Breast epithelium (tissue), 4 donors: ENCODE results near the gene GNA12. TPM values are rescaled to one million over a fixed set of nuclear protein-coding genes. Genes with fewer than 3 reads are reported as not detected.

ENCODE experiments used
- DNase-seq, 2 donors: peaks; one replicate each; pipeline ENCODE4 v3.0.0-alpha.2; 2019; ENCODE audit warnings: low spot score in 2 of 2
- H3K27ac ChIP-seq, 2 donors: fragments of 200-600 bp; sonication (generic) in 1 of 2; one replicate each; pipeline ENCODE4 v1.5.1; 2016 to 2019; ENCODE audit warnings: mild to moderate bottlenecking in 1 of 2
- H3K27me3 ChIP-seq, 2 donors: fragments of 200-600 bp; sonication (generic) in 1 of 2; one replicate each; pipeline versions ENCODE4 v1.5.1 to v1.6.0; 2017 to 2019; ENCODE audit warnings: control low read depth in 1 of 2, mild to moderate bottlenecking in 1 of 2
- H3K36me3 ChIP-seq: fragments of 200-600 bp; one replicate; pipeline ENCODE4 v1.5.1; 2019
- H3K4me1 ChIP-seq, 2 donors: fragments of 200-600 bp; sonication (generic); one replicate each; pipeline ENCODE4 v1.5.1; 2016 to 2019; ENCODE audit warnings: control low read depth in 1 of 2
- H3K4me3 ChIP-seq, 3 donors: fragments of 200-600 bp; sonication (generic); 1 replicate in 2 of 3; 2 replicates in 1 of 3; pipeline ENCODE4 v1.5.1; 2016 to 2019; ENCODE audit warnings: mild to moderate bottlenecking in 3 of 3, moderate library complexity in 2 of 3
- H3K9me3 ChIP-seq, 2 donors: fragments of 200-600 bp; sonication (generic) in 1 of 2; one replicate each; pipeline ENCODE4 v1.5.1; 2016 to 2019; ENCODE audit warnings: control low read depth in 1 of 2
- CTCF ChIP-seq, 3 donors: fragments of 450-650 bp; IDR thresholded peaks; one replicate each; pipeline ENCODE4 v1.5.1; 2016 to 2017; ENCODE audit warnings: antibody characterized with exemption in 3 of 3, mild to moderate bottlenecking in 3 of 3, moderate library complexity in 3 of 3
- POLR2A ChIP-seq: fragments of 450-650 bp; IDR thresholded peaks from one replicate; pipeline ENCODE4 v1.6.1; 2016; ENCODE audit warnings: antibody characterized with exemption, mild to moderate bottlenecking, moderate library complexity
- POLR2AphosphoS5 ChIP-seq, 3 donors: sonication (generic); formaldehyde crosslinking; IDR thresholded peaks; one replicate each; pipeline ENCODE4 v1.6.1; 2017; ENCODE audit warnings: antibody characterized with exemption in 3 of 3
- intact Hi-C: fragments of 100-400 bp; cut with DNase I; formaldehyde crosslinking; loops from one replicate; pipeline ENCODE4 v1.15.1; 2023; ENCODE audit warnings: low total_unique reads
- total RNA-seq, 3 donors: library from RNA; depleted of rRNA; stranded (reverse); fragments of >200 nt; gene quantifications; one replicate each; pipeline ENCODE4 v1.1.0, GENCODE V29; 2016

The GNA12 gene
- total RNA-seq, 3 donors from 2014 or later, result 11.3 to 31.4 (median 24.9) TPM

DNA sequence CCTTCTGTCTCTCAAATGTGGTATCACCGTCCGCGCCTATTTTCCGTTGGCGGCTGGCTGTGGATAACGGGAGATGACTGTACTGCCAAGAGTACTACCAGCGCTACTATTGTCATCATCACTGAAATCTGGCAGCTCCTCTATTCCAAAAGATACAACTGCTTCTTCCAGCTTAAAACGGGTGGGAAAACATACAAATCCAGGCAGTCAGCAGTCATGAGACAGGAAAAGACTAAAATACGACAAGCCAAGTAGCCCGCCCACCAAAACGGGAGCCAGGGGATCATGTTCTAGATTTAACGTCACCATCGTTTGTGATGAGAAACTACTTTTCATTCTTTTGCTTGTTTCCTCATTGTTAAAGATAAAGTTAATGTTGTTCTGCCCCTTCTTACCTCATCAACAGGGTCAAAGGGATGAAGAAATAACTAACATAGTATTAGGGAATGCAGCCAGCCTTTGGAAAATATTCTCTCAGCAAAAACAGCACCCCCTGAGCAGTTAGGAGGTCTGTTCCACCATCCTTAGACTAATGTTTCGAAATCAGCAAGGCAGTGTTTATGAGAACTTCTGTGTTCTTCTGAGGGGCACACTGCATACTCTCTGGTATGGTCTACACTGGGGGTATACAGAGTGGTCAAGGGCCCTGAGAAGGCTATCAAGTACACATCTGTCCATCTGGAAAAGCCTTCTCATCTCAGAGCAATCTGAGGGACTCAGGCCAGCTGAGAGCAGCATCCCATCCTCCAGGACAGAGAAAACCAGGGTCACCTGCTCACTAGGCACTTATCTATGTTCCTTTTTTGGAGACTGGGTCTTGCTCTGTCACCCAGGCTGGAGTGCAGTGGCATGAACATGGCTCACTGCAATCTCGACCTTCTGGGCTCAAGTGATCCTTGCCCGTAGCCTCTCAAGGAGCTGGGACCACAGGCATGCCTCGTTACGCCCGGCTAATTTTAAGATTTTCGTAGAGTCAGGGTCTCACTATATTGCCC is 47.5 kb downstream of the GNA12 start:
- peak; percentile 31 to 55 (median 34) for TF ChIP-seq POLR2AphosphoS5 (IDR thresholded peaks at IDR 0.05)
- no peak for TF ChIP-seq CTCF (IDR thresholded peaks at IDR 0.05)
- H3K36me3 ChIP-seq, result no peaks in the 10 kb centered on the region
- H3K9me3 ChIP-seq, result no peaks in the 10 kb centered on the region
- intact Hi-C loops, result no loop called here
- DNase-seq, result peak in 1 of 2 donors; percentile 50
- no peaks in the 10 kb centered on the region for H3K27me3 ChIP-seq
- H3K4me3 ChIP-seq, result peak overlapping the region in 1 of 3 donors; percentile 22
- H3K27ac ChIP-seq, result peak overlapping the region; percentile 76 to 85
- H3K4me1 ChIP-seq, result no peaks in the 10 kb centered on the region

GRCh38 chr7:2795906-2796305 is 48.2 kb downstream of the GNA12 start:
- intact Hi-C loops, result no loop called here
- peak overlapping the region in 1 of 3 donors; percentile 22 for H3K4me3 ChIP-seq

DNA sequence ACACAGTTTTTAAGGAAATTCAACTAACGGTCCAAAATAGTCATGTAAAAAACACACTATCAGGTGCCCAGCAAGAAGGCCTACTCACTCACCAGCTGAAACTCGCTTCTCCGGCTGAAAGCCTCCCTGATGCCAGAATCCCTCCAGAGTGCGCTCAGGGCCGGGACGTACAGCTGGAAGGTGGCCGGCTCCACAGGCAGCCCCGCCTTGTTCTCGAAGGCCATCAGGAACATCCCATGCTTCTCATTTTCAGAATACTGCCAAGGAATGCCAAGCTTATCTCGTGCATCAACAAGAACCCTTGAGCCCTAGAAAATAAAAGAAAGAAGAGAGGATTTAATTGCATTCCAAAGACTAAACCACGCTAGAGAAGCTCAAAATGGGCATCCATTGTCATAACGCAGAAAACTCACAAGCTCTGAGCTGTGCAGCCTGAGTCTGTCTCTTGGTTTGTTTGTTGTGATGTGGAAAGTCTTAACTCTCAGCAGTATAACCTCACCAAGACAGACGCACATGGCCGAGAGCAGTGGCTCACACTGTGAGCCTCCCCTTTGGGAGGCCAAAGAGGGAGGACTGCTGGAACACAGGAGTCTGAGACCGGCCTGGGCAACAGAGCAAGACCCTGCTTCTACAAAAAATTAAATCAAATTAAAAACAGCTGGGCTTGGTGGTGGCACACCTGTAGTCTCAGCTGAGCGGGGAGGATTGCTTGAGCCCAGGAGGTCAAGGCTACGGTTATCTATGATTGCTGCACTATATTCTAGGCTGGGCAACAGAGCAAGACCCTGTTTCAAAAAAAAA is 49.1 kb downstream of the GNA12 start:
- intact Hi-C loops, result no loop called here
- no peak overlapping the region for H3K4me3 ChIP-seq
- DNase-seq, result no peak
- H3K36me3 ChIP-seq, result no peaks in the 10 kb centered on the region
- H3K27ac ChIP-seq, result no peak overlapping the region
- H3K27me3 ChIP-seq, result no peaks in the 10 kb centered on the region
- TF ChIP-seq POLR2A (no peak), CTCF (IDR thresholded peaks at IDR 0.05) (no peak), POLR2AphosphoS5 (IDR thresholded peaks at IDR 0.05) (no peak)
- no peaks in the 10 kb centered on the region for H3K9me3 ChIP-seq
- no peaks in the 10 kb centered on the region for H3K4me1 ChIP-seq

More at GRCh38 chr7:2795906-2796305, 48.2 kb downstream of the GNA12 start:
- DNase-seq, result no peak
- no peak for TF ChIP-seq CTCF (IDR thresholded peaks at IDR 0.05)
- no peak for TF ChIP-seq POLR2A
- Histone ChIP-seq H3K27me3 (no peaks in the 10 kb centered on the region), H3K9me3 (no peaks in the 10 kb centered on the region), H3K27ac (peak overlapping the region; percentile 76 to 85), H3K4me1 (no peaks in the 10 kb centered on the region), H3K36me3 (no peaks in the 10 kb centered on the region)

DNA sequence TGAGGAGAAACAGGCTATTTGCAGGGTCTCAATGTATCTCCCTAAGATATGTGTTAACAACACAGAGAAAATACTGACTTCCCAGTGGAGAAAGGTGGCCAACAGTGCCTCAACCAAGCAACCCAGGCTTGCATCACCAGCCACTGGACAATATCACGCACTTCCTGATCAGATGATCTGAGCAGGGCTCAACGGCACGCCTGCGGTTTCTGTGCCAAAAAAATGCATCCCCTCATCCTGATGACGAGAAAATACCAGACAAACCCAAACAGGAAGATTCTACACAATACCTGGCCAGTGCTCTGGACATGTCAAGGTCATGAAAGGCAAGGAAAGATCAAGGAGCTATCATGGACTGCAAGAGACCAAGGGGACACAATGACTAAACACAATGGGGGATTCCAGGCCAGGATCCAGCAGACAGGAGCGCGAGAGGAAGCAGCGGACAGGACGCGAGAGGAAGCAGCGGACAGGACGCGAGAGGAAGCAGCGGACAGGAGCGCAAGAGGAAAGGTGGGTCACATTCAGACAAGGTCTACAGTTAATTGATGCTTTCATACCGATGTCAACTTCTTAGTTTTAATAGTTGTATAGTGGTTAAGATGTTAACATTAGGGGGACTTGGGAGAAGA is 51.1 kb downstream of the GNA12 start:
- Histone ChIP-seq H3K4me3 (no peak overlapping the region), H3K4me1 (no peaks in the 10 kb centered on the region), H3K36me3 (no peaks in the 10 kb centered on the region), H3K27me3 (no peaks in the 10 kb centered on the region), H3K27ac (no peak overlapping the region), H3K9me3 (no peaks in the 10 kb centered on the region)
- DNase-seq, result no peak
- TF ChIP-seq CTCF (IDR thresholded peaks at IDR 0.05) (no peak), POLR2A (no peak), POLR2AphosphoS5 (IDR thresholded peaks at IDR 0.05) (no peak)
- intact Hi-C loops, result no loop called here
